Adrenal gland (tissue), 5 donors: Measurements from ENCODE around the gene CYREN.

ENCODE experiments used
- CTCF ChIP-seq, 6 experiments: fragments of 450-650 bp in 4 of 6; fragments of 200-600 bp in 2 of 6; sonication (generic) in 1 of 6; IDR thresholded peaks; 1 replicate in 5 of 6; 2 replicates in 1 of 6; pipeline versions ENCODE4 v1.5.1 to v1.8.0; 2016 to 2021; ENCODE audit warnings: antibody characterized with exemption in 6 of 6, mild to moderate bottlenecking in 2 of 6, moderate library complexity in 1 of 6
- POLR2A ChIP-seq, 2 donors: fragments of 450-650 bp; IDR thresholded peaks; one replicate each; pipeline ENCODE4 v1.6.1; 2017; ENCODE audit warnings: antibody characterized with exemption in 2 of 2, mild to moderate bottlenecking in 2 of 2, moderate library complexity in 1 of 2
- donor health status: DM: no; HTN: no; CAD: no.

DNA sequence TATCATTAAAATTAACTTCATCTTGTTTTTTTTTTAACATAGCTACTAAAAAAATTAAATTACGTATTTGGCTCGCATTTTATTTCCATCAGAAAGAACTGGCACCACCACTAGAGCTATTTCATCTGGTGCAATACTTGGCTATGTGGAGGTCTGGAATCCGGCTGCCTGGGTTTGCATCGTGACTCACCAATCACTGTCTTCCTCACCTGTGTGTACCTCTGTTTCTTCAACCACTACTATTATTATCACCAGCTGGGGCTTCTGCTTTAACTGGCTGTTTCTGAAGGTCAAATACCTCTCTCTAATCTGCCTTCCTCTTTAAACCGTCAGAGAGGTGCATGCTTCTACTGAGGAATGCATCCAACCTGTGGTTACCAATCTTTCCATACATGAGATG, 34.4 kb upstream of the CYREN start:
- TF ChIP-seq POLR2A (IDR thresholded peaks at IDR 0.05) (no peak), CTCF (IDR thresholded peaks at IDR 0.05) (no peak)
